Measurements from ENCODE around the gene SLC24A3.

SLC24A3 gene

GRCh38 chr20:19438488-19438887, 226.0 kb downstream of the SLC24A3 start:
- H3K9ac ChIP-seq (ENCODE audit: low read depth, low read length, poor library complexity, severe bottlenecking), result peak overlapping the region; percentile 13
- peaks cover 83% of the 10 kb centered on the region for H3K4me1 ChIP-seq (ENCODE audit: insufficient read depth, low read length, poor library complexity, severe bottlenecking)
- H3F3A ChIP-seq (ENCODE audit: low read depth), result peaks cover 17% of the 10 kb centered on the region
- no peaks in the 10 kb centered on the region for H3K79me2 ChIP-seq (ENCODE audit: insufficient read depth, low read length)
- TF ChIP-seq CTCF (conservative IDR thresholded peaks at IDR 0.05; ENCODE audit: low read length) (no peak), EZH2phosphoT487 (IDR thresholded peaks at IDR 0.05; ENCODE audit: borderline replicate concordance) (no peak)
- H3K36me3 ChIP-seq (ENCODE audit: insufficient read depth, low read length), result peaks cover 3% of the 10 kb centered on the region; the same call in 1 of the 2 replicates
- no peak overlapping the region for H2AFZ ChIP-seq (ENCODE audit: low read length)
- H3K27me3 ChIP-seq (ENCODE audit: insufficient read depth, low read length, poor library complexity, severe bottlenecking), result no peaks in the 10 kb centered on the region
- no peaks in the 10 kb centered on the region for H3K9me2 ChIP-seq (replicated peaks; ENCODE audit: low read depth, low read length)
- no peak overlapping the region for H3K4me3 ChIP-seq (ENCODE audit: low read length, poor library complexity, severe bottlenecking)
- peaks cover 14% of the 10 kb centered on the region for H3K9me3 ChIP-seq (ENCODE audit: insufficient read depth, low read depth, low read length)
- no peaks in the 10 kb centered on the region for H4K20me1 ChIP-seq (ENCODE audit: insufficient read depth, low read length, poor library complexity, severe bottlenecking)
- H3K4me2 ChIP-seq (ENCODE audit: low read depth, low read length, poor library complexity, severe bottlenecking), result no peak overlapping the region

- TF ChIP-seq CTCF (conservative IDR thresholded peaks at IDR 0.05; ENCODE audit: low read length), result no peak
- TF ChIP-seq EZH2phosphoT487 (IDR thresholded peaks at IDR 0.05; ENCODE audit: borderline replicate concordance), result no peak
- Histone ChIP-seq H3K27me3 (ENCODE audit: insufficient read depth, low read length, poor library complexity, severe bottlenecking) (no peaks in the 10 kb centered on the region), H3K4me1 (ENCODE audit: insufficient read depth, low read length, poor library complexity, severe bottlenecking) (peaks cover 75% of the 10 kb centered on the region), H3K79me2 (ENCODE audit: insufficient read depth, low read length) (no peaks in the 10 kb centered on the region), H4K20me1 (ENCODE audit: insufficient read depth, low read length, poor library complexity, severe bottlenecking) (no peaks in the 10 kb centered on the region), H2AFZ (ENCODE audit: low read length) (no peak overlapping the region), H3K9me2 (replicated peaks; ENCODE audit: low read depth, low read length) (no peaks in the 10 kb centered on the region), H3K9me3 (ENCODE audit: insufficient read depth, low read depth, low read length) (peaks cover 19% of the 10 kb centered on the region), H3K4me2 (ENCODE audit: low read depth, low read length, poor library complexity, severe bottlenecking) (peak overlapping the region; percentile 77), H3K9ac (ENCODE audit: low read depth, low read length, poor library complexity, severe bottlenecking) (peak overlapping the region; percentile 67), H3F3A (ENCODE audit: low read depth) (peaks cover 17% of the 10 kb centered on the region), H3K36me3 (ENCODE audit: insufficient read depth, low read length) (peaks cover 3% of the 10 kb centered on the region; the same call in 1 of the 2 replicates), H3K4me3 (ENCODE audit: low read length, poor library complexity, severe bottlenecking) (peak overlapping the region; percentile 55)
Measured at GRCh38 chr20:19440660-19441527, 228.5 kb downstream of the SLC24A3 start.

GRCh38 chr20:19446246-19446645, 233.8 kb downstream of the SLC24A3 start:
- H3K9ac ChIP-seq (ENCODE audit: low read depth, low read length, poor library complexity, severe bottlenecking), result no peak overlapping the region
- peaks cover 57% of the 10 kb centered on the region for H3K4me1 ChIP-seq (ENCODE audit: insufficient read depth, low read length, poor library complexity, severe bottlenecking)
- peaks cover 13% of the 10 kb centered on the region for H3F3A ChIP-seq (ENCODE audit: low read depth)
- no peaks in the 10 kb centered on the region for H4K20me1 ChIP-seq (ENCODE audit: insufficient read depth, low read length, poor library complexity, severe bottlenecking)
- H2AFZ ChIP-seq (ENCODE audit: low read length), result peak overlapping the region; percentile 66; the same call in 1 of the 2 replicates
- TF ChIP-seq CTCF (conservative IDR thresholded peaks at IDR 0.05; ENCODE audit: low read length), result no peak
- no peak for TF ChIP-seq EZH2phosphoT487 (IDR thresholded peaks at IDR 0.05; ENCODE audit: borderline replicate concordance)
- no peak overlapping the region for H3K4me2 ChIP-seq (ENCODE audit: low read depth, low read length, poor library complexity, severe bottlenecking)
- peaks cover 3% of the 10 kb centered on the region; the same call in 1 of the 2 replicates for H3K36me3 ChIP-seq (ENCODE audit: insufficient read depth, low read length)
- peaks cover 19% of the 10 kb centered on the region for H3K9me3 ChIP-seq (ENCODE audit: insufficient read depth, low read depth, low read length)
- H3K4me3 ChIP-seq (ENCODE audit: low read length, poor library complexity, severe bottlenecking), result no peak overlapping the region
- H3K79me2 ChIP-seq (ENCODE audit: insufficient read depth, low read length), result no peaks in the 10 kb centered on the region
- H3K9me2 ChIP-seq (replicated peaks; ENCODE audit: low read depth, low read length), result no peaks in the 10 kb centered on the region
- no peaks in the 10 kb centered on the region for H3K27me3 ChIP-seq (ENCODE audit: insufficient read depth, low read length, poor library complexity, severe bottlenecking)
